OCI-LY1 (cell line): ENCODE data around the gene SLC22A1.

Experiments used
- H2AFZ ChIP-seq: fragments of 200-600 bp; sonication (generic), shearing (Covaris generic); 2 replicates; pipeline ENCODE4 v1.6.0; 2014; ENCODE audit warnings: antibody characterized with exemption, mild to moderate bottlenecking, low read length
- H3F3A ChIP-seq: fragments of 200-600 bp; sonication (generic), shearing (Covaris generic); 2 replicates; pipeline ENCODE4 v1.6.0; 2014; ENCODE audit warnings: mild to moderate bottlenecking, antibody characterized with exemption, low read length, moderate library complexity; ENCODE audit not compliant: insufficient read depth
- H3K27ac ChIP-seq: fragments of 200-600 bp; sonication (generic); 2 replicates; pipeline ENCODE4 v1.5.1; 2014; ENCODE audit warnings: low read length, mixed run types, mild to moderate bottlenecking, low read depth; ENCODE audit not compliant: poor library complexity, severe bottlenecking
- H3K27me3 ChIP-seq: fragments of 200-600 bp; sonication (generic); 2 replicates; pipeline ENCODE4 v1.6.0; 2014; ENCODE audit warnings: antibody characterized with exemption, mild to moderate bottlenecking, low read length, moderate library complexity; ENCODE audit not compliant: insufficient read depth
- H3K36me3 ChIP-seq: fragments of 200-600 bp; sonication (generic); 2 replicates; pipeline ENCODE4 v1.6.1; 2014; ENCODE audit warnings: mild to moderate bottlenecking, antibody characterized with exemption, low read length, moderate library complexity, mixed read lengths; ENCODE audit not compliant: insufficient read depth
- H3K4me1 ChIP-seq: fragments of 200-600 bp; sonication (generic); 2 replicates; pipeline ENCODE4 v1.5.1; 2014; ENCODE audit warnings: mild to moderate bottlenecking, low read length, moderate library complexity; ENCODE audit not compliant: insufficient read depth, severe bottlenecking
- H3K4me2 ChIP-seq: fragments of 200-600 bp; sonication (generic), shearing (Covaris generic); 2 replicates; pipeline ENCODE4 v1.6.1; 2014; ENCODE audit warnings: low read length
- H3K4me3 ChIP-seq: fragments of 200-600 bp; sonication (generic); 2 replicates; pipeline ENCODE4 v1.5.1; 2014; ENCODE audit warnings: low read length, low read depth, mild to moderate bottlenecking, mixed read lengths; ENCODE audit not compliant: poor library complexity, severe bottlenecking
- H3K79me2 ChIP-seq: fragments of 200-600 bp; shearing (Covaris generic); 2 replicates; pipeline ENCODE4 v1.6.1; 2016; ENCODE audit warnings: mixed run types, low read length, mixed read lengths; ENCODE audit not compliant: insufficient read depth
- H3K9ac ChIP-seq: fragments of 200-600 bp; sonication (generic), shearing (Covaris generic); 2 replicates; pipeline ENCODE4 v1.6.1; 2014; ENCODE audit warnings: mild to moderate bottlenecking, low read length, mixed read lengths
- H3K9me2 ChIP-seq: fragments of 200-600 bp; sonication (generic), shearing (Covaris generic); 2 replicates; pipeline ENCODE4 v1.6.1; 2014; ENCODE audit warnings: low read depth, mild to moderate bottlenecking, low read length, mixed read lengths
- H3K9me3 ChIP-seq: fragments of 200-600 bp; shearing (Covaris generic); 2 replicates; pipeline ENCODE4 v1.6.1; 2014; ENCODE audit warnings: low read length, mixed read lengths
- H4K20me1 ChIP-seq: fragments of 200-600 bp; sonication (generic), shearing (Covaris generic); 2 replicates; pipeline ENCODE4 v1.6.0; 2016; ENCODE audit warnings: mild to moderate bottlenecking, low read length; ENCODE audit not compliant: insufficient read depth
- EZH2 ChIP-seq: fragments of 200-600 bp; sonication (generic), shearing (Covaris generic); IDR thresholded peaks from 2 replicates; pipeline ENCODE4 v1.8.0; 2017; ENCODE audit warnings: borderline replicate concordance, mixed run types, mild to moderate bottlenecking, antibody characterized with exemption, low read length, moderate library complexity, mixed read lengths
- TF ChIP-seq, protein P1 (sequence below): fragments of 200-600 bp; sonication (generic), shearing (Covaris generic); IDR thresholded peaks from 2 replicates; pipeline ENCODE4 v1.5.1; 2017; ENCODE audit warnings: mild to moderate bottlenecking, antibody characterized with exemption, low read length, moderate library complexity, mixed read lengths

Gene SLC22A1

GRCh38 chr6:160190081-160190480 lies 68.5 kb downstream of the SLC22A1 start:
- Histone ChIP-seq H2AFZ (no peak overlapping the region), H3K4me3 (no peak overlapping the region), H3K79me2 (no peaks in the 10 kb centered on the region), H4K20me1 (no peaks in the 10 kb centered on the region), H3K4me1 (no peaks in the 10 kb centered on the region), H3K4me2 (no peak overlapping the region), H3K27me3 (no peaks in the 10 kb centered on the region), H3F3A (no peaks in the 10 kb centered on the region), H3K9me2 (no peaks in the 10 kb centered on the region), H3K9ac (no peak overlapping the region), H3K27ac (no peak overlapping the region), H3K36me3 (no peaks in the 10 kb centered on the region), H3K9me3 (0 out of 2 replicates have a peak, but pooled peaks cover 3% of the 10 kb centered on the region)
- no peak for TF ChIP-seq EZH2
- TF ChIP-seq, protein P1, sequence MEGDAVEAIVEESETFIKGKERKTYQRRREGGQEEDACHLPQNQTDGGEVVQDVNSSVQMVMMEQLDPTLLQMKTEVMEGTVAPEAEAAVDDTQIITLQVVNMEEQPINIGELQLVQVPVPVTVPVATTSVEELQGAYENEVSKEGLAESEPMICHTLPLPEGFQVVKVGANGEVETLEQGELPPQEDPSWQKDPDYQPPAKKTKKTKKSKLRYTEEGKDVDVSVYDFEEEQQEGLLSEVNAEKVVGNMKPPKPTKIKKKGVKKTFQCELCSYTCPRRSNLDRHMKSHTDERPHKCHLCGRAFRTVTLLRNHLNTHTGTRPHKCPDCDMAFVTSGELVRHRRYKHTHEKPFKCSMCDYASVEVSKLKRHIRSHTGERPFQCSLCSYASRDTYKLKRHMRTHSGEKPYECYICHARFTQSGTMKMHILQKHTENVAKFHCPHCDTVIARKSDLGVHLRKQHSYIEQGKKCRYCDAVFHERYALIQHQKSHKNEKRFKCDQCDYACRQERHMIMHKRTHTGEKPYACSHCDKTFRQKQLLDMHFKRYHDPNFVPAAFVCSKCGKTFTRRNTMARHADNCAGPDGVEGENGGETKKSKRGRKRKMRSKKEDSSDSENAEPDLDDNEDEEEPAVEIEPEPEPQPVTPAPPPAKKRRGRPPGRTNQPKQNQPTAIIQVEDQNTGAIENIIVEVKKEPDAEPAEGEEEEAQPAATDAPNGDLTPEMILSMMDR = no peak

DNA sequence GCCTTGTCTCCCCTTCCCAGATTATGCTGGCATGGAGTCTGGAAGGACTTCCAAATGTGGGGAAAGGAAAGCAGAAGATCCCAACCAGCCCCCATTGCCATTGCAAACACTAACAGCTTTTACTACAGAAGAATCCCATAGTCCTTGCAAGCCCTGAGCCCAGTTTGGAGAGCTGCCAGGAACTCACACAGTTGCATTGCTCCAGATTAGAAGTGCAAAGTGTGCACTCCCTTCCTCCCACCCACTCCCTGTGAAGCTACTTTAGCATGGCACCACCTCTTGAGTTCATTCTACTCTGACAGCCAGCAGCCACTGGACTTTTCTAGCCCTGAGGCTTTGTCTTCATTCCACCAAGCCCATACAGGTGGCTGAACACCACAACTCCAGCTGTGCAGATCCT lies 69.4 kb downstream of the SLC22A1 start:
- Histone ChIP-seq H3K4me1 (no peaks in the 10 kb centered on the region), H3K36me3 (no peaks in the 10 kb centered on the region), H2AFZ (no peak overlapping the region), H3K9me2 (no peaks in the 10 kb centered on the region), H3K27me3 (no peaks in the 10 kb centered on the region), H3K4me3 (no peak overlapping the region), H3K27ac (no peak overlapping the region), H4K20me1 (no peaks in the 10 kb centered on the region), H3F3A (no peaks in the 10 kb centered on the region), H3K9me3 (0 out of 2 replicates have a peak, but pooled peaks cover 3% of the 10 kb centered on the region), H3K79me2 (no peaks in the 10 kb centered on the region), H3K9ac (no peak overlapping the region), H3K4me2 (no peak overlapping the region)
- TF ChIP-seq, protein P1 = no peak
- TF ChIP-seq EZH2 = no peak

GRCh38 chr6:160192840-160193239 lies 71.2 kb downstream of the SLC22A1 start:
- H3F3A ChIP-seq = no peaks in the 10 kb centered on the region
- no peaks in the 10 kb centered on the region for H3K27me3 ChIP-seq
- no peak overlapping the region for H3K9ac ChIP-seq
- H3K36me3 ChIP-seq = no peaks in the 10 kb centered on the region
- H3K27ac ChIP-seq = no peak overlapping the region
- 0 out of 2 replicates have a peak, but pooled peaks cover 3% of the 10 kb centered on the region for H3K9me3 ChIP-seq
- TF ChIP-seq EZH2 = no peak
- TF ChIP-seq, protein P1 = no peak
- no peaks in the 10 kb centered on the region for H4K20me1 ChIP-seq
- no peak overlapping the region for H3K4me3 ChIP-seq
- no peaks in the 10 kb centered on the region for H3K4me1 ChIP-seq
- H3K4me2 ChIP-seq = no peak overlapping the region
- H2AFZ ChIP-seq = no peak overlapping the region
- no peaks in the 10 kb centered on the region for H3K79me2 ChIP-seq
- H3K9me2 ChIP-seq = no peaks in the 10 kb centered on the region
